ENCODE measurements around the gene RNF152.

The RNF152 gene

DNA sequence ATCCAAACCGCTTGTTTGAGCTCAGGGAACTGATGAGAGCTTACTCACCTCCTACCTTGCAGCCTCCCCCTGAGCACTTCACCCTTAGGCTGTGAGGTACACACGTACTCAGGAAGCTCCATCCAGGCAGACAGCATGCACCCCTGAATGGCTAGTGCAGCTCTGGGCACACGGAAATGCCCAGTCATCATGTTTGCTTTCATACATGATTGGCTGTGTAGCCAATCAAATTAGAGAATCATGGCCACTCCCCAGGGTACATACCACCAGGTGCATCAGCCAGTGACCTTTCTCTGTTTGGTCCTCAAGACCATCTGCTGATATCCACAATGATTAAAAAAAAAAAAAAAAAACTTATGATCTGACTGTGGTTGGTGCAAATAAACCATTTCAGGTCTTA lies 42.1 kb downstream of the RNF152 start:
- no peak overlapping the region for H3K4me2 ChIP-seq (ENCODE audit: low read length)

DNA sequence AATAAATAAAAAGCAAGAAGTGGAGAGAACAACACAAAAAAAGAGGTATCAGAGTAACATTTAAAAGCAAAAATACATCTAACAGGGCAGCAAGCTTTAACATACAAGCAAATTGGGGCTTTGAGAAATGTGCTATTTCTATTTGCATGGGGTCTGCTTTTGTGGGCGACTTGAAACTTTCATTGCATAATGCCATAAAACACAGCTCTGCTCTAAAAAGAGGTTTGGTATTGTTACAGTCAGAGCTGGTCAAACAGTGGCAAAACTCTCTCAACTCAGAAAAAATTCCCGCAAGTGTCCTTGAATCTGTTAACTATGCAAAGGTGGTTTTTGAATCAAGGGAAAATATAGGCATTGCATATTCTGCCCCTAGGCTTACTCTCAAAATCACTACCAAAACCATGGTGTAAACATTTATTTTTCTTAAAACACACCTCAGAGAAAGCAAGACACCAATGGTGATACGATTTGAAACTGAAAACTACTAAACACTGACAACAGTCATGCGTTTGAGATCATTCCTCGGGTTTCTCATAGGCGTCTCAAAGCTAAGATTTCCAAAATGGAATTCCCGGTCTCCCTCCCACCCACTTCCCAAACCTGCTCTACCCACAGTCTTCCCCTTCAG lies 45.5 kb downstream of the RNF152 start:
- H3K79me2 ChIP-seq = peaks cover 11% of the 10 kb centered on the region
- H3K27me3 ChIP-seq (ENCODE audit: control insufficient read depth, insufficient read depth, low read length) = no peaks in the 10 kb centered on the region
- H3K4me2 ChIP-seq (ENCODE audit: low read length) = no peak overlapping the region
- TF ChIP-seq, protein P1, sequence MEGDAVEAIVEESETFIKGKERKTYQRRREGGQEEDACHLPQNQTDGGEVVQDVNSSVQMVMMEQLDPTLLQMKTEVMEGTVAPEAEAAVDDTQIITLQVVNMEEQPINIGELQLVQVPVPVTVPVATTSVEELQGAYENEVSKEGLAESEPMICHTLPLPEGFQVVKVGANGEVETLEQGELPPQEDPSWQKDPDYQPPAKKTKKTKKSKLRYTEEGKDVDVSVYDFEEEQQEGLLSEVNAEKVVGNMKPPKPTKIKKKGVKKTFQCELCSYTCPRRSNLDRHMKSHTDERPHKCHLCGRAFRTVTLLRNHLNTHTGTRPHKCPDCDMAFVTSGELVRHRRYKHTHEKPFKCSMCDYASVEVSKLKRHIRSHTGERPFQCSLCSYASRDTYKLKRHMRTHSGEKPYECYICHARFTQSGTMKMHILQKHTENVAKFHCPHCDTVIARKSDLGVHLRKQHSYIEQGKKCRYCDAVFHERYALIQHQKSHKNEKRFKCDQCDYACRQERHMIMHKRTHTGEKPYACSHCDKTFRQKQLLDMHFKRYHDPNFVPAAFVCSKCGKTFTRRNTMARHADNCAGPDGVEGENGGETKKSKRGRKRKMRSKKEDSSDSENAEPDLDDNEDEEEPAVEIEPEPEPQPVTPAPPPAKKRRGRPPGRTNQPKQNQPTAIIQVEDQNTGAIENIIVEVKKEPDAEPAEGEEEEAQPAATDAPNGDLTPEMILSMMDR (IDR thresholded peaks at IDR 0.05) = no peak
- no peak overlapping the region for H3K9ac ChIP-seq
- no peak overlapping the region for H3K4me3 ChIP-seq (ENCODE audit: low read depth, low read length)
- H3K36me3 ChIP-seq (ENCODE audit: control insufficient read depth, insufficient read depth, low read length) = no peaks in the 10 kb centered on the region
- H3K9me3 ChIP-seq (ENCODE audit: control insufficient read depth, low read length) = no peaks in the 10 kb centered on the region
- H2AFZ ChIP-seq = no peak overlapping the region
- H3K4me1 ChIP-seq = peaks cover 3% of the 10 kb centered on the region
- no peak overlapping the region for H3K27ac ChIP-seq

More for the DNA sequence above, 42.1 kb downstream of the RNF152 start:
- Histone ChIP-seq H3K9ac (no peak overlapping the region), H3K4me1 (peaks cover 12% of the 10 kb centered on the region), H3K4me3 (ENCODE audit: low read depth, low read length) (no peak overlapping the region), H3K79me2 (peaks cover 7% of the 10 kb centered on the region), H3K9me3 (ENCODE audit: control insufficient read depth, low read length) (no peaks in the 10 kb centered on the region), H3K36me3 (ENCODE audit: control insufficient read depth, insufficient read depth, low read length) (no peaks in the 10 kb centered on the region), H2AFZ (no peak overlapping the region), H3K27me3 (ENCODE audit: control insufficient read depth, insufficient read depth, low read length) (no peaks in the 10 kb centered on the region), H3K27ac (no peak overlapping the region)
- TF ChIP-seq, protein P1 (IDR thresholded peaks at IDR 0.05) = no peak

DNA sequence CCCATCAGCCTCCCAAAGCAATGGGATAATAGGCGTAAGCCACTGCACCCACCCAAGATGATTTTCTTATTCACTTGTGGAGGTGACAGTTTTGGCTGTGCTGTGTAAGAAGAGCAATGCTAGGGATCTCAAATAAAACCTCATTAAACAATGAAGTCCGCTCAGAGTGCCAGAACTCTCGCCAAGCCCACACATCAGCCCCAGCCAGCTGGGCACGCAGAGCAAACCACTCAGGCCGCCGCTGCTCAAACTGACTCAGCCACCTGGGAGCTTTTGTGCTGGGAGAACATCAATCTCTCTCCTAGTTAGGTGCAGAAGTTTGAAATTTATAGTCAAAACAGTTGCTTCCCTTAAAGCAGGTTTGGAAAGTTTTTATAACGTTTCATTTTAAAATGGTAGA lies 47.6 kb downstream of the RNF152 start:
- Histone ChIP-seq H3K79me2 (peaks cover 15% of the 10 kb centered on the region), H3K27me3 (ENCODE audit: control insufficient read depth, insufficient read depth, low read length) (no peaks in the 10 kb centered on the region), H3K27ac (no peak overlapping the region), H3K4me3 (ENCODE audit: low read depth, low read length) (no peak overlapping the region), H3K36me3 (ENCODE audit: control insufficient read depth, insufficient read depth, low read length) (no peaks in the 10 kb centered on the region), H3K9me3 (ENCODE audit: control insufficient read depth, low read length) (no peaks in the 10 kb centered on the region), H2AFZ (no peak overlapping the region), H3K4me2 (ENCODE audit: low read length) (no peak overlapping the region), H3K4me1 (no peaks in the 10 kb centered on the region), H3K9ac (no peak overlapping the region)
- TF ChIP-seq, protein P1 (IDR thresholded peaks at IDR 0.05) = no peak

DNA sequence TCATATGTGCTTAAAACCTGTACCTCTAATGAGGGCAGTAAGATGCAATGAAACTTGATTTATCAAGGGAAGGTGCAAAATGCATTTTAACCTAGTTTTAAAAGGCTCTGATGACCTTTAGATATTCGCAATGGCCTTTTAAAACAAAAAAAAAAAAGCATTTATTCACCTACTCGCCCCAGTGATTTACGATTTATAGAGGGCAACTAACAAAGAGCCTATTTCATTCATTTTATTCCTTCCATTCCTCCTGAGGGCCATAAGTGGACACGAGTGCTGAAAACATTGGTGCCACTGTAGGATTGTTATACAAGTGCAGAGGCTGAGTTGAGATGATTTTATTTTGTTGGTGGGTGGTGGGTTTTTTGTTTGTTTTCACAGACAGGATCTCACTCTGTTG lies 48.1 kb downstream of the RNF152 start:
- Histone ChIP-seq H3K27ac (no peak overlapping the region), H3K79me2 (peaks cover 15% of the 10 kb centered on the region), H3K27me3 (ENCODE audit: control insufficient read depth, insufficient read depth, low read length) (no peaks in the 10 kb centered on the region), H3K4me3 (ENCODE audit: low read depth, low read length) (no peak overlapping the region), H3K9ac (no peak overlapping the region), H3K9me3 (ENCODE audit: control insufficient read depth, low read length) (no peaks in the 10 kb centered on the region), H3K4me2 (ENCODE audit: low read length) (no peak overlapping the region), H3K4me1 (no peaks in the 10 kb centered on the region), H2AFZ (no peak overlapping the region), H3K36me3 (ENCODE audit: control insufficient read depth, insufficient read depth, low read length) (no peaks in the 10 kb centered on the region)
- TF ChIP-seq, protein P1 (IDR thresholded peaks at IDR 0.05) = no peak

DNA sequence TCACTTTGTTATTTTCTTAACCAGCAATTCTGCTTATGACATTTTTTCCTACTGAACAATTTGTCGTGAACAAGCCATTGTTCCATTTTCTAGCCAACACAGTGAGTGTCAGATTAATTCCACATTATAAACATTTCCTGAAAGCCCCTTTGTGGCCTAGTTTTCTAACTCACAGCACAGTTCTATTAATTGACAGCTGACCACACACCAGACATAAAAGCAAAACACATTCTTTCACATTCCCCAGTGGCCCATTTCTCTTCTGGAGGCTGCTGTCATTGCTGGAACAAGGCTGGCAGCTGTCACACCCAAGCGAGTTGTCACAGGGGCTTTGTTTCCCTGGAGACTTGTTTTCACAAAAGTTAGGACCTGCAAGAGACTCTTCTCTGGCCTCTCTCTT lies 50.7 kb downstream of the RNF152 start:
- Histone ChIP-seq H3K4me2 (ENCODE audit: low read length) (no peak overlapping the region), H3K4me1 (no peaks in the 10 kb centered on the region), H3K27ac (no peak overlapping the region), H3K4me3 (ENCODE audit: low read depth, low read length) (no peak overlapping the region), H3K27me3 (ENCODE audit: control insufficient read depth, insufficient read depth, low read length) (no peaks in the 10 kb centered on the region), H3K79me2 (peaks cover 21% of the 10 kb centered on the region), H3K36me3 (ENCODE audit: control insufficient read depth, insufficient read depth, low read length) (no peaks in the 10 kb centered on the region), H2AFZ (no peak overlapping the region), H3K9me3 (ENCODE audit: control insufficient read depth, low read length) (no peaks in the 10 kb centered on the region), H3K9ac (no peak overlapping the region)
- TF ChIP-seq, protein P1 (IDR thresholded peaks at IDR 0.05) = no peak
